GM08714 (cell line): ENCODE data around the gene PITPNM3.
"Not testable (repeated sequence)": the region's sequence is repeated elsewhere in the genome, so short reads cannot be mapped to it uniquely, and the experiment has no call there.

Experiments
- H3K4me3 ChIP-seq: fragments of 200-500 bp; sonication (Bioruptor generic); 2 replicates; pipeline ENCODE4 v1.5.1; 2014; ENCODE audit warnings: mild to moderate bottlenecking, low read length, inconsistent platforms
- ZNF274 ChIP-seq: IDR thresholded peaks from 2 replicates; pipeline ENCODE4 v1.6.1; 2012; ENCODE audit warnings: mild to moderate bottlenecking, low read depth, low read length

PITPNM3 gene

GRCh38 chr17:6556121-6557039 lies at the start of gene PITPNM3:
Gene PITPNM3 (minus strand): TSS chr17:6556555. CDS start chr17:6556406, 149 bp downstream.
- no peak within 1 kb of the TSS for H3K4me3 ChIP-seq
- no peak for TF ChIP-seq ZNF274

DNA sequence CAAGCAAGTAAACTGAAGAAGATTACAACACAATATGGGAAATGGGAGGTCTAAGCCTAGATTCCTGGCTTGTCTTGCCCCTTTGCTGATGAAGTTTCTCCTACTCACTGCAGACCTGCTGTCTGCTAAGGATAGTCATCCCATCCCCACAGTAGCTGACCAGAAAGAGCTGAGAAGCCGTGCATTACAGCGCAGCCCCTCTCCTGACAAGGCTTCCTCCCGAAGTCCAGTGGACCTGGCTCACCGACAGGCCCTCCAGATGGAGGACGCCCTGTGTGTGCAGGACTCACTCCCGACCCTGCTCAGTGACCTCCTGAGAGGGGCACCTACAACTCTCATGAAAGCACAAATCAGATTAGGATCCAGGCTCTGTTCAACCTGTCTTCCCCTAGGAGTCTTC lies 48.8 kb upstream of the PITPNM3 start:
- no peak overlapping the region for H3K4me3 ChIP-seq
- no peak for TF ChIP-seq ZNF274

DNA sequence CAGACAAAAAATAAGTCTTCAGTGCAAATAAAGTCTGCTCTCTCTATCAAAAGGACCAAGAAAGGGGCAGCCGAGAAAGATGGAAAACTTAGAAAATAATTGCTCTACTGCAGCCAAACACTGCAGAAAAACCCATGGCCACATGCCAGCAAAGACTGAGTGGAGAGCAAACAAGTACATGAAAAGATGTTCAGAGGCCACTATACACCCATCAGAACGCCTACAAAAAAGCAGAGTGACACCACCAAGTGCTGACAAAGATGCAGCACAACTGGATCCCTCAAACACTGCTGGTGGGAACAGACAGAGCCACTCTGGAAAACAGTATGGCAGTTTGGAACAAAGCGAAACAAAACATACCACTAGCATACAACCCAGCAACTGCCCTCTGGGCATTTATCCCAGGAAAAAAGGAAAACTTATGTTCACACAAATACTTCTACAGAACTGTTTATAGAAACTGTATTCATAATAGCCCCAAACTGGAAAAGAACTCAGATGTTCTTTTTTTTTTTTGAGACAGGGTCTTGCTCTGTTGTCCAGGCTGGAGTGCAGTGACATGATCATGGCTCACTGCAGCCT lies 47.5 kb upstream of the PITPNM3 start:
- TF ChIP-seq ZNF274, result no peak
- H3K4me3 ChIP-seq, result no peak overlapping the region

DNA sequence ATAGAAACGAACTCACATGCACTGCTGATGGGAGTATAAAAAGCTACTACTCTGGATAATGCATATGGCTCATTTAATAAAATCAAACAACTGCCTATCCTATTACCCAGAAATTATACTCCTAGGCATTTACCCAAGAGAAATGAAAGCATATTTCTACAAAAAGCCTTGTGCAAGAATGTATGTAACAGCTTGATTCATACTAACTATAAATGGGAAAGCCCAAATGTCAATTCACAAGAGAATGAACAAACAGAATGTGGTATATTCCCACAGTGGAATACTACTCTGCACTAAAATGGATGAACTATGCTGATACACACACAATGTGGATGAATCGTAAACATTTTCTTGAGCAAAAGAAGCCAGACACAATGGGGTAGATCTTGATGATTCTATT lies 45.8 kb upstream of the PITPNM3 start:
- TF ChIP-seq ZNF274, result no peak
- no peak overlapping the region for H3K4me3 ChIP-seq

DNA sequence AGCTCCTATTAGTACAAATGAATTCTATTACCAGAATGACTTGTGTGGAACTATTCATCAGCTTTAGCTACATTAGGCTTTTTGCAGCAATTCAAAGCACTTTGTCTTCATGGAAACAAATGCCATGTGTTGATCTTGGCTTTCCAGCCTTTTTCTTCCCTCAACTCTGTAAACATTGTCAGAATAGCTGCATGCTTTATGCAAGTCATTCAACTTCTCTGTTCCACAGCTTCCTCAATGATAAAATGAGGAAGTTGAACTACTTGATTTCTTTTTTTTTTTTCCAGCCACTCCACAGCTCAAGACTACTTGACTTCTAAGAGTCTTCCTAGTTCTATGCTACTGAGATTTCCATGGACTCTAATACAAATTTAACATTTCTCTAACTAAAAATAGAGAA lies 43.0 kb upstream of the PITPNM3 start:
- no peak for TF ChIP-seq ZNF274
- H3K4me3 ChIP-seq, result no peak overlapping the region

DNA sequence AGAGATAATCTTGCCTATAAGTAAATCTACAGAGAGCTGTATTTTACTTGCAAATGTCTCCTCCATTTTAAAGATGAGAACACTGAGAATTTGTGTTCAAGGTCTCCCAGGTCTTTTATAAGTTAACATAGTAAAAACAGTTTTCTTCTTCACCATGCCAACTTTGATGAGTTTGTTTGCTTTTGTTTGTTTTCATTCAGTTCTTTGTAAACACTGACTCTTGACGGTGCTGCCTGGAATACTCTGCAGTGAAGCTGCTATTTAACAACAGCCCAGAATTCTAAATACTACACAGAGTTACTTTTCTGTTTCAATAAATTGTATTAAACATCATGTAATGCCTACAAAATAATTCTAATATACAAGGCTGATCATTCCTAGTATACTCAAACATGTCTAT lies 41.4 kb upstream of the PITPNM3 start:
- no peak overlapping the region for H3K4me3 ChIP-seq
- no peak for TF ChIP-seq ZNF274

DNA sequence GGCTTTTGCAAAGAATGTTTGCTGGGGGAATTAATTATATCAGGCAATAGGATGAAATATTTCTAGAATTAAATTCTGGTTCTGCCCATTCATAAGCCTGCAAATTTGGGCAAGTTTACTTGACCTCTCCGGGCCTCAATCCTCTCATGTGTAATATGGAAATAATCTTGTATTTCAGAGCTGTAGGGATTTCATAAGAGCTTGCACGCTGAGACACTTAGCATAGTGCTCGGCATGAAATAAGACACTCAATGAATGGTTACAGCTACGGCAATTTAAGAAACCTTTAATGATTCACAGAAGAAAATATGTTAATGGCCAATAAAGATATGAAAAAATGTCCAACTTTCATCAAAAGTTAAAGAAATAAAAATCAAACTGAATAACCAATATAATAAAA lies 40.6 kb upstream of the PITPNM3 start:
- TF ChIP-seq ZNF274, result no peak
- no peak overlapping the region for H3K4me3 ChIP-seq

GRCh38 chr17:6596511-6596910 lies 40.2 kb upstream of the PITPNM3 start:
- TF ChIP-seq ZNF274, result no peak
- no peak overlapping the region for H3K4me3 ChIP-seq

DNA sequence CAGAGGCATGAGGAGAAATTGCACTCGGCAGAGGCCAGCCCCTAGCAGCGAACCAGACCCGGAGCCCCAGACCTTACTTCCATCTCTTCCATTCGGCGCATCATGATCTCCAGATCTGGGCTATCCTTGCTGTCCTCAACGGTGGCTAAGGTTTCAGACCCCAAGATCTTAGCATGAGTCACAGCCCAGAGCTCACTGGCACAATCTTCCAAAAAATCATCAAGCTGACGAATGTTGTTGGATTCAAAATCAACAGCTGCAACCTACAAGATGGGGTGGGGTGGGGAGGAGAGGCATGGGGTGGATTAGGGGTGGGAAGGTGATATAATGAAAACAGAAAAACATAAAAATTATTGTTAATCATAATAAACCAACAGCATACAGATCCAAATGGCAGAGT lies 39.7 kb upstream of the PITPNM3 start:
- TF ChIP-seq ZNF274, result no peak
- H3K4me3 ChIP-seq, result no peak overlapping the region

DNA sequence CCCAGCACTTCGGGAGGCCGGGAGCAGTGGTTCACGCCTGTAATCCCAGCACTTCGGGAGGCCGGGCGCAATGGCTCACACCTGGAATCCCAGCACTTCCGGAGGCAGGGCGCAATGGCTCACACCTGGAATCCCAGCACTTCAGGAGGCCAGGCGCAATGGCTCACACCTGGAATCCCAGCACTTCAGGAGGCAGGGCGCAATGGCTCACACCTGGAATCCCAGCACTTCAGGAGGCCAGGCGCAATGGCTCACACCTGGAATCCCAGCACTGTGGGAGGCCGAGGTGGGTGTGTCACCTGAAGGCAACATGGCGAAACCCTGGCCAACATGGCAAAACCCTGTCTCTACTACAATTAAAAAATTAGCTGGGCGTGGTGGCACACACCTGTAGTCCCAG lies 37.0 kb upstream of the PITPNM3 start:
- not testable (repeated sequence) for H3K4me3 ChIP-seq

DNA sequence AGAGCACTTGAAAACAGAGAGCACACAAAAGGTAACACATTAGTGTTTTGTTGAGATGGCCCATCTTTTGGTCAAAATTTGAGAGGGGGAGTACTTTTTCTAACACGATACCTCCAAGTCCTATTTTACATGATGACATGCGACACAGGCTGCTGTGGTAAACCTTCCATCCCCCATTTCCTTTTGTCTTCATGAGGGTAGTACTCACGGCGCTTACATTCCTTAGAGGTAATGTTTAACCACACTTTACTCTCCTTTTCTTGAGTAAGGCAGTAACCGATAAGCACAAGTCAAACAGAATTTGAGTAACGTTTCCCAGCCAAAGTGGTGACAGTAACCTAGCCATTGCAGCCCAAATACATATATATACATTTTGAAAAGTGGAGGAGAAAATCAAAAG lies 35.8 kb upstream of the PITPNM3 start:
- no peak for TF ChIP-seq ZNF274
- H3K4me3 ChIP-seq, result no peak overlapping the region

GRCh38 chr17:6591599-6592158 lies 35.3 kb upstream of the PITPNM3 start:
- TF ChIP-seq ZNF274, result no peak
- no peak overlapping the region for H3K4me3 ChIP-seq

GRCh38 chr17:6589266-6589946 lies 33.1 kb upstream of the PITPNM3 start:
- no peak overlapping the region for H3K4me3 ChIP-seq
- no peak for TF ChIP-seq ZNF274

GRCh38 chr17:6588165-6588564 lies 31.8 kb upstream of the PITPNM3 start:
- no peak overlapping the region for H3K4me3 ChIP-seq
- TF ChIP-seq ZNF274, result no peak

GRCh38 chr17:6587310-6587709 lies 31.0 kb upstream of the PITPNM3 start:
- no peak for TF ChIP-seq ZNF274
- no peak overlapping the region for H3K4me3 ChIP-seq
